Esophagus muscularis mucosa (tissue), 3 donors: ENCODE data around the gene PTBP1.

Experiments
- CTCF ChIP-seq, 3 experiments: fragments of 200-600 bp in 2 of 3; fragments of 450-650 bp in 1 of 3; sonication (generic) in 2 of 3; IDR thresholded peaks; one replicate each; pipeline ENCODE4 v1.5.1; 2017 to 2019; ENCODE audit warnings: antibody characterized with exemption in 3 of 3, mild to moderate bottlenecking in 2 of 3, moderate library complexity in 1 of 3
- EP300 ChIP-seq: sonication (generic); formaldehyde crosslinking; IDR thresholded peaks from one replicate; pipeline ENCODE4 v1.6.1; 2017; ENCODE audit warnings: antibody characterized with exemption

GRCh38 chr19:763181-763580, 34.1 kb upstream of the PTBP1 start:
- TF ChIP-seq EP300 (no peak), CTCF (IDR thresholded peaks at IDR 0.05) (no peak)
